ENCODE data around the gene COX4I2. TPM values are rescaled to one million over a fixed set of nuclear protein-coding genes. Genes with fewer than 3 reads are reported as not detected.
A peak's percentile ranks its signal among the peaks of the same experiment; 100 is the strongest.

COX4I2 gene
- total RNA-seq, 1 donor from 2014 or later = 0.34 TPM

GRCh38 chr20:31674895-31675827 lies 37.4 kb downstream of the COX4I2 start:
- TF ChIP-seq CTCF (IDR thresholded peaks at IDR 0.05; ENCODE audit: unreplicated experiment) = no peak
- Mint-ChIP-seq H3K27me3 (ENCODE audit: low read depth) (no peaks in the 10 kb centered on the region), H3K4me3 (no peak overlapping the region), H3K36me3 (peaks cover 2% of the 10 kb centered on the region), H3K27ac (peak overlapping the region; percentile 64), H3K9me3 (no peaks in the 10 kb centered on the region), H3K4me1 (peaks cover 45% of the 10 kb centered on the region)
- no peak for DNase-seq (ENCODE audit: low spot score in 2 of 2, unreplicated experiment in 2 of 2)

- DNase-seq (ENCODE audit: low spot score in 2 of 2, unreplicated experiment in 2 of 2) = no peak
- H3K36me3 Mint-ChIP-seq = peaks cover 9% of the 10 kb centered on the region
- no peaks in the 10 kb centered on the region for H3K9me3 Mint-ChIP-seq
- TF ChIP-seq CTCF (IDR thresholded peaks at IDR 0.05; ENCODE audit: unreplicated experiment) = no peak
- no peak overlapping the region for H3K4me3 Mint-ChIP-seq
- H3K27me3 Mint-ChIP-seq (ENCODE audit: low read depth) = no peaks in the 10 kb centered on the region
- H3K27ac Mint-ChIP-seq = peak overlapping the region; percentile 71
- H3K4me1 Mint-ChIP-seq = peaks cover 50% of the 10 kb centered on the region
Measured at GRCh38 chr20:31675828-31676608, 38.3 kb downstream of the COX4I2 start.

GRCh38 chr20:31676609-31676989 lies 38.9 kb downstream of the COX4I2 start:
- no peak for DNase-seq (ENCODE audit: low spot score in 2 of 2, unreplicated experiment in 2 of 2)
- no peak overlapping the region for H3K4me3 Mint-ChIP-seq
- peaks cover 50% of the 10 kb centered on the region for H3K4me1 Mint-ChIP-seq
- TF ChIP-seq CTCF (IDR thresholded peaks at IDR 0.05; ENCODE audit: unreplicated experiment) = no peak
- H3K27me3 Mint-ChIP-seq (ENCODE audit: low read depth) = no peaks in the 10 kb centered on the region
- H3K27ac Mint-ChIP-seq = peak overlapping the region; percentile 11
- H3K9me3 Mint-ChIP-seq = no peaks in the 10 kb centered on the region
- peaks cover 11% of the 10 kb centered on the region for H3K36me3 Mint-ChIP-seq

- Mint-ChIP-seq H3K4me1 (peaks cover 50% of the 10 kb centered on the region), H3K9me3 (no peaks in the 10 kb centered on the region), H3K36me3 (peaks cover 11% of the 10 kb centered on the region)
Measured at GRCh38 chr20:31677553-31678260, 40.0 kb downstream of the COX4I2 start.

More at GRCh38 chr20:31677553-31678260, 40.0 kb downstream of the COX4I2 start:
- Mint-ChIP-seq H3K27ac (peak overlapping the region; percentile 91), H3K4me3 (no peak overlapping the region), H3K27me3 (ENCODE audit: low read depth) (no peaks in the 10 kb centered on the region)
- TF ChIP-seq CTCF (IDR thresholded peaks at IDR 0.05; ENCODE audit: unreplicated experiment) = no peak
- no peak for DNase-seq (ENCODE audit: low spot score in 2 of 2, unreplicated experiment in 2 of 2)
